Activated CD8-positive, alpha-beta memory T cell treated with anti-CD3 and anti-CD28 coated beads, Interleukin-2, amount 10 ng/mL, durations not matched to agents 7 days and 5 days (primary cell): ENCODE data around the gene GLIPR2. TPM values are rescaled to one million over a fixed set of nuclear protein-coding genes. Genes with fewer than 3 reads are reported as not detected.

Experiments
- ATAC-seq: fragments of 150-1000 bp; cut with Tn5 transposase; one replicate; pipeline ENCODE4 v1.10.0; 2021; ENCODE audit warnings: moderate library complexity
- CTCF ChIA-PET: fragments of 350-600 bp; sonication (Branson Sonifier 250); formaldehyde crosslinking; loops from one replicate; lab custom pipeline; 2021; ENCODE audit warnings: antibody characterized with exemption; lab: Charles Lee
- DNase-seq: peaks from one replicate; pipeline ENCODE4 v3.0.0-alpha.2; 2020
- H3K27ac Mint-ChIP-seq: one replicate; pipeline ENCODE4 v1.8.0; 2021; ENCODE audit warnings: mild to moderate bottlenecking, mixed read lengths
- H3K27me3 Mint-ChIP-seq: one replicate; pipeline ENCODE4 v1.8.0; 2021; ENCODE audit warnings: mixed read lengths
- H3K36me3 Mint-ChIP-seq: one replicate; pipeline ENCODE4 v1.8.0; 2021; ENCODE audit warnings: mild to moderate bottlenecking, mixed read lengths
- H3K4me1 Mint-ChIP-seq: one replicate; pipeline ENCODE4 v1.8.0; 2021; ENCODE audit warnings: mixed read lengths
- H3K4me3 Mint-ChIP-seq: one replicate; pipeline ENCODE4 v1.8.0; 2021; ENCODE audit warnings: mild to moderate bottlenecking, moderate library complexity, mixed read lengths
- H3K9me3 Mint-ChIP-seq: one replicate; pipeline ENCODE4 v1.8.0; 2022; ENCODE audit warnings: low read depth, mixed read lengths
- total RNA-seq, 2 experiments: library from RNA; stranded (reverse); gene quantifications; one replicate each; pipeline ENCODE4 v1.2.3, GENCODE V29; 2021

GLIPR2 gene
- total RNA-seq, 2 experiments from 2014 or later: 28.4 to 49.8 TPM

DNA sequence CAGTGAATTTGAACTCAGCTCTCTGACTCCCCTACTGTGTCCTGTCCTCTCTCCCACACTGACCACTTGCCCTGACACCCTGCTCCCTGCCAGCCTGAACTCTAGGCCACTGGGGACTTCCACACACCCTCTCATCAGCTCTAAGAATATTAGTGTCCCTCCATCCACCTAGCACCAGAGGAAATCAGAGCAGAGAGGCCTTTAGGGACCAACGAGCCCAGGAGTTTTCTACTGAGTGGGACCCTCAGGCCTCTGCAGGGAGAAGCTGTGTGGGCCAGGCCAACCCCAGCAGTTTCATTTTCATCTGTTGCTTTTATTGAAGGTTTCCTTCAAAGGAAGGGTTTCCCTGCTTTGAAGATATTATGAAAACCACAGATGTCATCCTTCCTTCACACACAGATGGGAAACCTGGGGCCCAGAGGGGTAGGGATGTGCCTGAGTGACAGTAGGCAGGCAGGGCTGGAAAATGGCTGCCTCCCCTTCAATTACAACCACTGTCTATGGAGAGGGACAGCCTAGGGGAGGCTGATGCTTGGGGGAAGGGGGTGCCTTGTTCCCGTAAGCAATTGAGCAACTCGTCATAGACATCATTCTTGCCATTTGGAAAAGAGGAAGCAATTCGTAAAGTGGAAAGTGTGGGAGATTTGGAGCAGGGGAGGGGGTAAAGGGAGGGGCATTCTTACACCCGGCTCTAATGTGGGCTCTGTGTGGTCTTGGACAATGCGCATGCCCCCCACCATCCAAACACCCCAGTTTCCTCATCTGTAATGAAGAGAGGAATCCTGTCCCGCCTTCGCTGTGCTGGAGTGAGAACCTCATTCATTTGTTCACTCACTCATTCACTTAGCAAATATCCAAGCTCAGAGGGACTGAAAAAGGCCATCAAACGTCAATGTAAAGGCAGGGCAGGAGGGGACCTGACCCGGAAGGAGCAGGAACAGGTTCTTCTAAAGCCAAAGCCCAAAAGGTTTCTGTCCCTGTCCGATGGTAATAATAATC is 3.9 kb downstream of the GLIPR2 start:
- H3K4me1 Mint-ChIP-seq: peaks cover 85% of the 10 kb centered on the region
- H3K36me3 Mint-ChIP-seq: peaks cover 24% of the 10 kb centered on the region
- peak overlapping the region; percentile 19 for H3K4me3 Mint-ChIP-seq
- H3K27ac Mint-ChIP-seq: peak overlapping the region; percentile 76
- peaks cover 6% of the 10 kb centered on the region for H3K27me3 Mint-ChIP-seq
- peaks cover 2% of the 10 kb centered on the region for H3K9me3 Mint-ChIP-seq
- ATAC-seq (no peak), DNase-seq (no peak)
- CTCF ChIA-PET: interaction anchor here (1.2 to 5.4 kb wide), 4 partner anchors 9 to 37 kb away, joined by 4 to 49 read pairs (median 14); no protein-coding TSS in a partner anchor

DNA sequence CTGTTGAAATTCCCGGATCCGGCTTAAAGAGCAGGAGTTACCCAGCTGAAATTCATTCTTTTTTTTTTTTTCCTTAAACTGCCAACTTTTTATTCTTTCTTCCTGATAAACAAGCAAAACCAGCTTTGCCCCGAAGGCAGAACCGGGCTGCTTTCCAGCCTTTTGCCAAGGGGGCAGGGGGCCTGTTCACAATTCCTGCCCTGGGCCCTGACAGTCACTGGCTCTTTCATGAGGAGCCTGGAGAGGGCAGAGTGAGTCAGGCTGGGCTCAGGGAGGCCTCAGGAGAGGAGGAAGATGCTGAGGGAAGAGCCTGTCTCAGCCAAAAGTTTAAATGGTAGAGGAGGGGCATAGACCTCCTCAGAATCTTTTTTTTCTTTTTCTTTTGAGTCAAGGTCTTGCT is 4.8 kb downstream of the GLIPR2 start:
- H3K27ac Mint-ChIP-seq: peak overlapping the region; percentile 76
- H3K4me1 Mint-ChIP-seq: peaks cover 91% of the 10 kb centered on the region
- CTCF ChIA-PET: interaction anchor here (0.9 to 5.4 kb wide), 3 partner anchors 8 to 26 kb away, joined by 4 to 49 read pairs (median 21); no protein-coding TSS in a partner anchor
- no peak overlapping the region for H3K4me3 Mint-ChIP-seq
- DNase-seq (no peak), ATAC-seq (no peak)
- peaks cover 33% of the 10 kb centered on the region for H3K36me3 Mint-ChIP-seq
- peaks cover 9% of the 10 kb centered on the region for H3K9me3 Mint-ChIP-seq
- no peaks in the 10 kb centered on the region for H3K27me3 Mint-ChIP-seq

DNA sequence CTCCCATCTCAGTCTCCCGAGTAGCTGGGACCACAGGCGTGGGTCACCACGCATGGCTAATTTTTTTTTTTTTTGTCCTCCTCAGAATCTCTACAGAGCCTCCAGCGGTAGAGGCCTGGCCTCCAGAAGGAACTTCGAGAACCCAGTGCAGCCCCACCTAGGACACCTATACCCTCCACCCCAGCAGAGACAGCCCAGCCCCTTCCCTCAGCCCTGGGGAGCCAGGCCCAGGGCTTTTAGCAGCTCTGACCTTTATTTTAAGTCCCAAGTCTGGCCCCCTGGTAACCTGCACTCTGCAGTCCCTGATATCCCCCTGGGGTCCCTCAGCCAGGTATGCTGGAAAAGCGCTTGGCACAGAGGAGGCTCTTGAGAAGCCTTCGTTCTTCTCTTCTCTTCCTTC is 5.2 kb downstream of the GLIPR2 start:
- Mint-ChIP-seq H3K27ac (peak overlapping the region; percentile 17), H3K4me3 (no peak overlapping the region), H3K4me1 (peaks cover 92% of the 10 kb centered on the region), H3K27me3 (no peaks in the 10 kb centered on the region), H3K9me3 (peaks cover 10% of the 10 kb centered on the region), H3K36me3 (peaks cover 35% of the 10 kb centered on the region)
- CTCF ChIA-PET: interaction anchor here (0.9 to 3.6 kb wide), 3 partner anchors 10 to 45 kb away, joined by 3 to 21 read pairs (median 4); no protein-coding TSS in a partner anchor
- ATAC-seq (no peak), DNase-seq (no peak)

DNA sequence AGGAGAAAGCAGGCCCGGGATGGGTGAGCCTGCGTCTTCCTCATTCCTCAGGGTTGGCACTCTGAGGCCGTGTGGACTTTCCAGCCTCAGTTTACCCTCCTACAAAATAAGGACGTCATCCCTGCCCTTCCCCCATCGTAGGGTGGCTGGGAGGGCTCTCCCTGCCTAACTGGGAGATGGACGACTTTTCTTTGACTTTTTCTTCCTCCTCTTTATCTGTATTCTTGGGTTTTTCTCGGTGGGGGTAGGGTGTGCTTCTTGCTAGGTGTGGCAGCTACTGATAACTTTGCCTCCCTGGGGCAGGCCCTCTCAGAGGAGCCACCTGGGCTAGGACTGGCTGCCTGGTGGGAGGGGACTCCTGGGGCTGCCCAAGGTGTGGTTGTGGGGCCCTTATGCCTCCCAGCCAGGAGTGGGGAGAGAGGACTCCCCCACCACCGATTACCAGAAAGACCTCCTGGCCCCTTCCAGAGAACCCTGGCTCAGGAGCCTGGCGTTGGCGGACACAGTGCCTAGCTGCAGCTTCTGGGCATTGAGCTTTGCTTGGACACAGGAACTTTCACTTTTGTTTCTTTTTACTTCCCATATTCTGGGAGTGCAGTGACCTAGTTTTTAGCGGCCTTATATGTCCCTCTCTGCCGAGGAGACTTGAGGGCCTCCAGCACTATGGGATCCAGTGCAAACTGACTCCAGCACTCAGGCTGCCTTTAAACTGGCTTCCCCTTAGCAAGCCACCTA is 6.1 kb downstream of the GLIPR2 start:
- peak overlapping the region; percentile 94 for H3K27ac Mint-ChIP-seq
- H3K9me3 Mint-ChIP-seq: peaks cover 10% of the 10 kb centered on the region
- DNase-seq (no peak), ATAC-seq (peak; percentile 10)
- CTCF ChIA-PET: interaction anchor here (1.0 to 3.6 kb wide), 6 partner anchors 24 to 48 kb away, joined by 3 to 21 read pairs (median 9); partner anchors contain the start of genes CCIN and CLTA
- peaks cover 42% of the 10 kb centered on the region for H3K36me3 Mint-ChIP-seq
- no peaks in the 10 kb centered on the region for H3K27me3 Mint-ChIP-seq
- peaks cover 93% of the 10 kb centered on the region for H3K4me1 Mint-ChIP-seq
- H3K4me3 Mint-ChIP-seq: peak overlapping the region; percentile 77

DNA sequence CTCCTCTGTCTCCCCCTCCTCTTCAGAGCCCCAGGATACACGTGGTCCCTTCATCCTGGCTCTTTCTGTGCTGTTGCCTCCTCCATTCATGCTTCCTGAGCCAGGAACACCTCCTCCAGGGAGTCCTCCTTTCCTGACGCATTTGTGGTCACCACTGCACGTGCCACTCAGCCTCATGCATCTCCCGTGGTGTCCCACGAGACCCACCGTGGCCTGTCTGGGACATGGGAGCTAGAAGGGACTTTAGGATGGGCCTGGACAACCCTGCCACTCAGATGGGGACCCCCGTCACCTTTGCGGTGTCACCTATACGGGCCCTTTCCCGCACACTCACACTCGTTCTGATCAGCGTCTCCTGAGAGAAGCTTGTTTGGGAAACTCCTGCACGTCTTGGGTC is 6.7 kb downstream of the GLIPR2 start:
- peak overlapping the region; percentile 94 for H3K27ac Mint-ChIP-seq

DNA sequence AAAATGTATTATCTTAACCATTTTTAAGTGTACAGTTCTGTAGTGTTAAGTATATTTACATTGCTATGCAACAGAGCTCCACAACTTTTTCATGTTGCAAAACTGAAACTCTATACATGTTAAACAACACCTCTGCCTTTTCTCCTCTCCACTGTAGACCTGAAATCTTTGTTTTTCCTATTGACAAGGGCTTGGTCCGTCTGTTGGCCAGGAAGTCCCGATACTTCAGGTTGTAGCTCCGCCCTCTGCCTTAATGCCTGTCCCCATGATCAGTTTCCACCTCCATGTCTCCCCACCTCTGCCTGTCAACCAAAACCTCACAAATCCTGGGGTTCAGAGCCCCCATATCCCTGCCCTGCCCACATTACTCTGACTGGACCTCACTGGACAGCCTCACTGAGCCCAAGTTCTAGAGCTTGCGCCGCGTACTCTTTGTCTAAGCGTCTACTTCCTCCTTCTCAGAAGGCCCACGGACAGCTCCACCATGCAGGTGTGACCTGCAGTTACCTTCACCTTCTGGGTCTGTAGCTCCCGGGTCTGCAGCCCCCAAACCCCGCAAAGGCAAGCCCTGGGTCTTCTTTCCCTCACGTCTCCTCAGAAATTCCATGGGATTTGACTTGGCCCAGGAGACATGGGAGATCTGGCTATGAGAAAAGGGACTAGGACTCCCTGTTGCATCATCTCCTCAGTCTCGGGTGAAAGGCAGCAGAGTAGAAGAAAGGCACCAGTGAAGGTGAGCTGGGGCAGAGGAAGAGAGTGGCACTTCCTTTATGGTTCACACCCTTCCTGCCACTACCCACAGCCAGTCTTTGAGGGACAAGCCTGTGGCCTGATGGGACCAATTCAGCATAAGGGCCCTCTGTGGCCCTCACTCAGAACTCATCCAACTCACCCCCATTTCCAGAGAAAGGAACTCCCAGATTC is 8.0 kb downstream of the GLIPR2 start:
- CTCF ChIA-PET: interaction anchor here (0.8 to 2.9 kb wide), 7 partner anchors 8 to 46 kb away, joined by 3 to 16 read pairs (median 5); partner anchors contain the start of genes CLTA and GLIPR2
- DNase-seq: peak; percentile 71
- H3K4me1 Mint-ChIP-seq: peaks cover 94% of the 10 kb centered on the region
- H3K27me3 Mint-ChIP-seq: no peaks in the 10 kb centered on the region
- peak overlapping the region; percentile 94 for H3K27ac Mint-ChIP-seq
- ATAC-seq: peak; percentile 42
- peaks cover 10% of the 10 kb centered on the region for H3K9me3 Mint-ChIP-seq
- peak overlapping the region; percentile 77 for H3K4me3 Mint-ChIP-seq
- peaks cover 43% of the 10 kb centered on the region for H3K36me3 Mint-ChIP-seq

More for the DNA sequence above, 6.7 kb downstream of the GLIPR2 start:
- Mint-ChIP-seq H3K36me3 (peaks cover 45% of the 10 kb centered on the region), H3K4me1 (peaks cover 95% of the 10 kb centered on the region), H3K27me3 (no peaks in the 10 kb centered on the region), H3K4me3 (peak overlapping the region; percentile 77), H3K9me3 (peaks cover 10% of the 10 kb centered on the region)
- DNase-seq: no peak
- CTCF ChIA-PET: interaction anchor here (0.6 to 2.9 kb wide), 6 partner anchors 19 to 191 kb away, joined by 3 to 16 read pairs (median 4); partner anchors contain the start of genes CCIN and CLTA
- no peak for ATAC-seq

DNA sequence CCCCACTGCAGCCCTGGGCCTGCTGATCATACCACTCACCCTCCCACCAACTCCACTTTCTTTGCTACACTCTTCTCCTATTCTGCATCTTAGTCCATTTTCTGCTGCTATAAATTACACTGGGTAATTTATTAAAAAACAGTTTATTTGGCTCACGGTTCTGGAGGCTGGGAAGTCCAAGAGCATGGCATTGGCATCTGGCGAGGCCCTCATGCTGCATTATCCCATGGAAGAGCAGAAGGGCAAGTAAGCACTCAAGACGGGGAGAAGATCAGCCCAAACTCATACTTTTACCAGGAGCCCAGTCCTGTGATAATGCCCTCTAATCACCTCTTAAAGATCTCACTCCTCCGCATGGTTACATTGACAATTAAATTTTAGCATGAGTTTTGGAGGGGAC is 9.4 kb downstream of the GLIPR2 start:
- peaks cover 51% of the 10 kb centered on the region for H3K36me3 Mint-ChIP-seq
- no peak overlapping the region for H3K4me3 Mint-ChIP-seq
- peaks cover 94% of the 10 kb centered on the region for H3K4me1 Mint-ChIP-seq
- ATAC-seq (no peak), DNase-seq (no peak)
- no peak overlapping the region for H3K27ac Mint-ChIP-seq
- peaks cover 10% of the 10 kb centered on the region for H3K9me3 Mint-ChIP-seq
- CTCF ChIA-PET: no interaction called here
- H3K27me3 Mint-ChIP-seq: no peaks in the 10 kb centered on the region

DNA sequence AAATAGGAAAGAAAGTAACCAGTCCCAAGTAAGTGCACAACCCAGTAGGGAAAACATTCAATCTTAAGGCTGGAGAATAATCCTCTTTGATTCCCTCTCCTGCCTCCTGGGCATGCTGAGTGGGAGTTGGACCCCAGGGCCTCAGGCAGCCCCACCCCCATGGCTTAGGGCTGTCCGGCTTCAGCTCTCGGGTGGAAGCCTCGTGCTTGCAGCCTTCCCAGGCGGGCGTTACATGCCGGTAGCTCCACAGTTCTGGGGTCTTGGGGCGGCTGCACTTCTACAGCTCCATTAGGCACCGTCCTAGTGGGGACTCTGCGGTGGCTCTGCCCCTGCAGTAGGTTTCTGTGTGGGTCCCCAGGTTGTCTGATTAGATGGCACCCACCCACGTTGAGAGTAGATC is 10.1 kb downstream of the GLIPR2 start:
- Mint-ChIP-seq H3K4me3 (no peak overlapping the region), H3K27me3 (no peaks in the 10 kb centered on the region), H3K27ac (no peak overlapping the region), H3K4me1 (peaks cover 94% of the 10 kb centered on the region), H3K36me3 (peaks cover 55% of the 10 kb centered on the region), H3K9me3 (peaks cover 10% of the 10 kb centered on the region)
- DNase-seq (no peak), ATAC-seq (no peak)
- CTCF ChIA-PET: interaction anchor here (1.2 to 6.8 kb wide), 3 partner anchors 8 to 15 kb away, joined by 4 to 49 read pairs (median 5); partner anchors contain the start of gene GLIPR2

DNA sequence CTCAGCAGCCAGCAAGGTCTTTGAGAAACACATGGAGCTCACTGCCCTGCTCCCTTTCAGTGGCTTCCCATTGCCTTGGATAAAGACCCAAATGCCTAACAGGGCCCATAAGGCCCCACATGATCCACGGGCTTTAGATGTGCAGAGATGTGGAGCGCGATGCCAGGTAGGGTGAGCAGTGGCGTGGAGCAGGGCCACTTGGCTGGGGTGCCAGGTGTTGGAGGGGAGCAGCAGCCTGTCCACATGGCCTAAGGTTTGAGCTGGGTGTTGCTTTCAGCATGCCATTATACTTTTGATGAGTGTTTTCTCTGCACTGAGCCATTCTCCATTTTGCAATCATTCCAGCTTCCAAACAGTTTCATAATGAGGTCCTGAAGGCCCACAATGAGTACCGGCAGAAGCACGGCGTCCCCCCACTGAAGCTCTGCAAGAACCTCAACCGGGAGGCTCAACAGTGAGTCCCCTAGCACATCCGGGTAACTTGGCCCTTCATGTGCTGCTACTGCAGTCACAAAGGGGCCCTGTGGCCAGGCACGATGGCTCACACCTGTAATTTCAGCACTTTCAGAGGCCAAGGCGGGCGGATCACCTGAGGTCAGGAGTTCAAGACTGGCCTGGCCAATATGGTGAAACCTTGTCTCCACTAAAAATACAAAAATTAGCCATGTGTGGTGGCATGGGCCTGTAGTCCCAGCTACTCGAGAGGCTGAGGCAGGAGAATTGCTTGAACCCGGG is 11.1 kb downstream of the GLIPR2 start:
- Mint-ChIP-seq H3K36me3 (peaks cover 59% of the 10 kb centered on the region), H3K27me3 (no peaks in the 10 kb centered on the region), H3K4me1 (peaks cover 93% of the 10 kb centered on the region), H3K9me3 (peaks cover 10% of the 10 kb centered on the region), H3K27ac (peak overlapping the region; percentile 69), H3K4me3 (no peak overlapping the region)
- no peak for ATAC-seq
- CTCF ChIA-PET: interaction anchor here (1.2 to 6.8 kb wide), 7 partner anchors 9 to 46 kb away, joined by 4 to 49 read pairs (median 6); partner anchors contain the start of genes CLTA and GLIPR2
- no peak for DNase-seq

DNA sequence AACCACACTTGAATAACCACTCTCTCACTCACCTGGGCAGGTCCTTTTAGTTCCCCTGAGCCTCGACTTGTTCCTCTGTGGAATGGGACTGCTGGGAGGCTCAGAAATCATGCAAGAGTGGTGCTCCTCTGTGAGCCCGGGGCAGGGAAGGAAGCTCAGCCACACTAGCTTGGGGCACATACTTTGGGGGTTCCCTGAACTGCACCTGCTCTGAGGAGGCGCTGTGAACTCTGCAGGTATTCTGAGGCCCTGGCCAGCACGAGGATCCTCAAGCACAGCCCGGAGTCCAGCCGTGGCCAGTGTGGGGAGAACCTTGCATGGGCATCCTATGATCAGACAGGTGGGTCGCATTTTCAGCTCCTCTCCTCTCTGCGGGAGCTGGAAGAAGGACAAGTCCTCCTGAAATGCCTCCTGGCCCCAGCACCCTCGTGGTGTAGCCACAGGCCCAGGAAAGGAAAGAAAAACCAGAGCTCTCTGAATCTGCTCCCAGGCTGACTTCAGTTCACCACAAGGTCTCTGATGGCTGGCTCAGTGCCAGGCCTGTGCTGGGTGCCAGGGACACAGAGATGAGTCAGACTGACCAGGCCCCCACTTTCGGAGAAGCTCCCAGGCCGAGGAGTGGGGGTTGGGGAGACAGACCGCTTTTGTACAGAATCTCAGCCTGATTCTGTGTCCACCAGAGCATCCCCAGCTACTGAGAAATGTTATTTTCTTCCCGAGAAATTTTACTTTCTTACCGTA is 11.9 kb downstream of the GLIPR2 start:
- Mint-ChIP-seq H3K36me3 (peaks cover 61% of the 10 kb centered on the region), H3K9me3 (peaks cover 10% of the 10 kb centered on the region), H3K4me3 (no peak overlapping the region), H3K27ac (peak overlapping the region; percentile 69), H3K4me1 (peaks cover 90% of the 10 kb centered on the region), H3K27me3 (no peaks in the 10 kb centered on the region)
- CTCF ChIA-PET: interaction anchor here (0.7 to 6.8 kb wide), 10 partner anchors 9 to 45 kb away, joined by 3 to 49 read pairs (median 6); partner anchors contain the start of genes CLTA and GLIPR2
- ATAC-seq (peak; percentile 43), DNase-seq (peak; percentile 92)

DNA sequence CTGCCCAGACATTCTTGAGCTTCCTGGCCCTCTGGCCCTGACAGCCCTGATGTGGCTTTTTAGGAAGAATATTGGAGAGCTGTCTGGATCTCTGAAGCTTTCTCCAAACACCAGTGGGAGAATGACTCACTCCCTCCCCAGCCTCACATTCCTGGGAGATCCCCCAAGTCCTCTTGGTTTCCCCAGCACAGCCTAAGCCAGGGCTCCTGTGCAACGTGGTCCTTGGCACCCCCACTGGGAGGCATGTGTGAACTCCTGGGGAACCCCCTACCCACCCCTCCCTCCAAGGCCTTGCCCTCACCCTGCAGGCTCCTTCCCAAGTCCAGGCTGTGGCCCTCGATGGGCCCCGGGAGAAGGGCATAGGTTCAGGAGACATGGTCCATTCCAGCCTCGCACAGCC is 12.7 kb downstream of the GLIPR2 start:
- peaks cover 10% of the 10 kb centered on the region for H3K9me3 Mint-ChIP-seq
- H3K36me3 Mint-ChIP-seq: peaks cover 59% of the 10 kb centered on the region
- peak overlapping the region; percentile 69 for H3K27ac Mint-ChIP-seq
- H3K4me1 Mint-ChIP-seq: peaks cover 86% of the 10 kb centered on the region
- no peak for ATAC-seq
- DNase-seq: no peak
- no peak overlapping the region for H3K4me3 Mint-ChIP-seq
- CTCF ChIA-PET: interaction anchor here (1.4 to 6.8 kb wide), 7 partner anchors 11 to 46 kb away, joined by 4 to 49 read pairs (median 10); partner anchors contain the start of genes CLTA and GLIPR2
- no peaks in the 10 kb centered on the region for H3K27me3 Mint-ChIP-seq
